Upper lobe of left lung (tissue), 6 donors: Measurements from ENCODE around the gene PIK3IP1. TPM values are rescaled to one million over a fixed set of nuclear protein-coding genes. Genes with fewer than 3 reads are reported as not detected.

Experiments used
- ATAC-seq, 2 donors: fragments of 200-7000 bp; cut with Tn5 transposase; one replicate each; pipeline ENCODE4 v1.9.1; 2022; ENCODE audit warnings: mild to moderate bottlenecking in 2 of 2, moderate library complexity in 2 of 2; ENCODE audit not compliant: low FRiP score in 2 of 2
- DNase-seq, 2 donors: peaks; one replicate each; pipeline ENCODE4 v3.0.0-alpha.2; 2019 to 2020
- H3K27ac ChIP-seq, 4 donors: fragments of 200-600 bp; sonication (generic); one replicate each; pipeline ENCODE4 v1.5.1; 2016 to 2019
- H3K27me3 ChIP-seq, 4 donors: fragments of 200-600 bp; sonication (generic); one replicate each; pipeline ENCODE4 v1.5.1; 2017 to 2019
- H3K36me3 ChIP-seq, 4 donors: fragments of 200-600 bp; sonication (generic); one replicate each; pipeline ENCODE4 v1.5.1; 2016 to 2019
- H3K4me1 ChIP-seq, 4 donors: fragments of 200-600 bp; sonication (generic); one replicate each; pipeline ENCODE4 v1.5.1; 2018 to 2019
- H3K4me3 ChIP-seq, 4 donors: fragments of 200-600 bp; sonication (generic); one replicate each; pipeline ENCODE4 v1.5.1; 2017 to 2019; ENCODE audit warnings: mild to moderate bottlenecking in 2 of 4, moderate library complexity in 1 of 4
- H3K9me3 ChIP-seq, 4 donors: fragments of 200-600 bp; sonication (generic); one replicate each; pipeline ENCODE4 v1.5.1; 2018 to 2019
- CTCF ChIP-seq, 6 experiments: fragments of 450-650 bp in 4 of 6; fragments of 200-600 bp in 2 of 6; sonication (generic) in 2 of 6; IDR thresholded peaks; one replicate each; pipeline ENCODE4 v1.5.1; 2016 to 2019; ENCODE audit warnings: antibody characterized with exemption in 6 of 6
- EP300 ChIP-seq, 4 donors: sonication (generic); formaldehyde crosslinking; IDR thresholded peaks; one replicate each; pipeline ENCODE4 v1.5.1; 2017; ENCODE audit warnings: antibody characterized with exemption in 4 of 4, control low read depth in 2 of 4
- POLR2A ChIP-seq, 4 donors: fragments of 450-650 bp; IDR thresholded peaks; one replicate each; pipeline ENCODE4 v1.5.1; 2016 to 2017; ENCODE audit warnings: antibody characterized with exemption in 4 of 4, mild to moderate bottlenecking in 2 of 4
- POLR2AphosphoS5 ChIP-seq, 2 donors: sonication (generic); formaldehyde crosslinking; IDR thresholded peaks; one replicate each; pipeline ENCODE4 v1.5.1; 2017; ENCODE audit warnings: antibody characterized with exemption in 2 of 2
- WGBS, 2 donors: methylation state at CpG; one replicate each; pipeline ENCODE4 v1.1.5; 2017 to 2018; 5-methylcytosine and 5-hydroxymethylcytosine counted together
- total RNA-seq, 6 donors: library from RNA; depleted of rRNA in 4 of 6; stranded (reverse); fragments of >200 nt in 4 of 6; gene quantifications; one replicate each; pipeline versions ENCODE4 v1.1.0 to v1.2.1, GENCODE V29; 2016 to 2021
- donor health status: DM: no; HTN: no; CAD: no; lungs with moderate emphysema.
- donor health status: DM: no; HTN: yes; CAD: no; lungs with severe emphysema.

PIK3IP1 gene
- 10 to 100 TPM; 38.9 to 97.1 (median 65.8) TPM for total RNA-seq

DNA sequence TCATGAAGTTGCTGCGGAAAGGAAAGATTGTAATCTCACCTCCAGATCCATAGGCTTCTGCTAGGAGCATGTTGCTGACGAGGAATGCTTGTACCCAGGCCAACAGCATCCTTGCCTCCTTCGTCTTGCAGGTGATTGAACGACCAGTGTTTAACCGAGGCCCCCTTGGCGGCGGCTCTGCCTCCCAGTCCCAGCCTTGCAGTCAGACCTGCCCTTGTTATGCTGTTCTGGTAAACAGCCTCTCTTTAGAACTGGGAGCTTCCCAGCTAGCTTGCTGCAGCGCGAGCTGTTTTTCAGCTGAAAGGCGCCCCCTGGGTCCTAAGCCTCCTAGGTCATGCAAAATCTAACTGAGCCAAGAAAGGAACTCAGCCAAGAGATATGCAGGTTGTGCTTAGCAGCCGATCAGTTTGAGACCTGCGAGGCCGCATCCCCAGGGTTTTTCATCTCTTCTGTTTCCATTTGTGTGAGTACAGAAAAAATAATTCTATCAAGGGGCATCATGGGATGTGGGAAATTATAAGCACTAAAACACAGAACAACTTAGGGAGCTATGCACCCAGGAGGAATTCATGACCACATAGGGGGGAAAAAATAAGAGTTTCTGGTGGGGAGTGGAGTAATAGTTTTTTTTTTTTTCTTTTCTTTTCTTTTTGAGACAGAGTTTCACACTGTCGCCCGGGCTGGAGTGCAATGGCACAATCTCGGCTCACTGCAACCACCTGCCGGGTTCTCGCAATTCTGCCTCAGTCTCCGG is at the start of gene PIK3IP1:
Gene PIK3IP1, minus strand, starts transcription at position 253 of the 754 bp plus-strand sequence. Its CDS starts 144 bp downstream, at position 109.
- Histone ChIP-seq H3K36me3 (peaks cover 0 to 24% (median 15%) of the 10 kb centered on the region in 4 donors), H3K27ac (peak within 1 kb of the TSS; percentile 97 to 98 (median 98)), H3K27me3 (no peaks in the 10 kb centered on the region), H3K4me1 (peaks cover 55 to 74% (median 68%) of the 10 kb centered on the region in 4 donors), H3K9me3 (no peaks in the 10 kb centered on the region), H3K4me3 (peak within 1 kb of the TSS; percentile 54 to 69 (median 62))
- DNase-seq: peak; percentile 82 to 96
- WGBS, 2 donors: 23 to 27% methylated on average over 17 to 19 of the region's 19 CpGs
- TF ChIP-seq EP300 (IDR thresholded peaks at IDR 0.05) (peak in 1 of 4 donors; percentile 82), POLR2AphosphoS5 (IDR thresholded peaks at IDR 0.05) (peak; percentile 89 to 99), CTCF (IDR thresholded peaks at IDR 0.05) (peak; percentile 38 to 74 (median 60)), POLR2A (IDR thresholded peaks at IDR 0.05) (peak in 3 of 4 donors; percentile 89 to 99 (median 96))
- ATAC-seq: peak; percentile 77 to 85

- no peaks in the 10 kb centered on the region for H3K9me3 ChIP-seq
Measured at GRCh38 chr22:31341386-31342088, 49.2 kb upstream of the PIK3IP1 start.

GRCh38 chr22:31340765-31341247 is 48.5 kb upstream of the PIK3IP1 start:
- TF ChIP-seq POLR2A (IDR thresholded peaks at IDR 0.05) (no peak), EP300 (IDR thresholded peaks at IDR 0.05) (no peak), POLR2AphosphoS5 (IDR thresholded peaks at IDR 0.05) (no peak), CTCF (IDR thresholded peaks at IDR 0.05) (no peak)
- WGBS, 2 donors: 0 to 9% methylated on average over 2 of the region's 2 CpGs
- peaks cover 39 to 61% (median 43%) of the 10 kb centered on the region in 4 donors for H3K4me1 ChIP-seq

More at GRCh38 chr22:31341386-31342088, 49.2 kb upstream of the PIK3IP1 start:
- H3K27ac ChIP-seq: peak overlapping the region in 3 of 4 donors; percentile 0 to 92 (median 69)
- H3K4me1 ChIP-seq: peaks cover 39 to 62% (median 43%) of the 10 kb centered on the region in 4 donors
- WGBS, 2 donors: 80 to 89% methylated on average over 9 to 14 of the region's 14 CpGs
- TF ChIP-seq POLR2AphosphoS5 (IDR thresholded peaks at IDR 0.05) (no peak), EP300 (IDR thresholded peaks at IDR 0.05) (no peak), CTCF (IDR thresholded peaks at IDR 0.05) (no peak), POLR2A (IDR thresholded peaks at IDR 0.05) (no peak)
- H3K27me3 ChIP-seq: no peaks in the 10 kb centered on the region
- no peak for DNase-seq
- peaks cover 3 to 55% (median 32%) of the 10 kb centered on the region in 4 donors for H3K36me3 ChIP-seq
- H3K4me3 ChIP-seq: no peak overlapping the region
- no peak for ATAC-seq

GRCh38 chr22:31340360-31340759 is 48.1 kb upstream of the PIK3IP1 start:
- Histone ChIP-seq H3K27ac (no peak overlapping the region), H3K36me3 (peaks cover 5 to 65% (median 40%) of the 10 kb centered on the region in 4 donors), H3K4me1 (peaks cover 37 to 58% (median 42%) of the 10 kb centered on the region in 4 donors), H3K27me3 (no peaks in the 10 kb centered on the region), H3K9me3 (no peaks in the 10 kb centered on the region), H3K4me3 (no peak overlapping the region)
- WGBS, 2 donors: 91 to 93% methylated on average over 4 to 6 of the region's 6 CpGs
- DNase-seq (no peak), ATAC-seq (no peak)
- TF ChIP-seq POLR2AphosphoS5 (IDR thresholded peaks at IDR 0.05) (no peak), CTCF (IDR thresholded peaks at IDR 0.05) (no peak), POLR2A (IDR thresholded peaks at IDR 0.05) (no peak), EP300 (IDR thresholded peaks at IDR 0.05) (no peak)

More at GRCh38 chr22:31340765-31341247, 48.5 kb upstream of the PIK3IP1 start:
- Histone ChIP-seq H3K27me3 (no peaks in the 10 kb centered on the region), H3K27ac (peak overlapping the region in 2 of 4 donors; percentile 0 to 27), H3K36me3 (peaks cover 3 to 60% (median 36%) of the 10 kb centered on the region in 4 donors), H3K4me3 (no peak overlapping the region), H3K9me3 (no peaks in the 10 kb centered on the region)
- DNase-seq: no peak
- ATAC-seq: no peak
